GM18870 (cell line): ENCODE results near the gene EFCAB9.
"Not testable (repeated sequence)": the region's sequence is repeated elsewhere in the genome, so short reads cannot be mapped to it uniquely, and the experiment has no call there.

Experiments used
- ATAC-seq: cut with Tn5 transposase; IDR thresholded peaks from one replicate; pipeline ENCODE4 v1.9.1; 2021; ENCODE audit warnings: moderate library complexity; ENCODE audit not compliant: unreplicated experiment

The EFCAB9 gene

GRCh38 chr5:172193872-172194271, at the start of gene EFCAB9:
EFCAB9 (plus strand) TSS chr5:172194172; CDS start chr5:172194173, 1 bp downstream.
- no peak for ATAC-seq

- ATAC-seq = no peak
These were observed 49.6 kb upstream of the EFCAB9 start for GRCh38 chr5:172144291-172144815.

- no peak for ATAC-seq
These were observed 48.8 kb upstream of the EFCAB9 start for GRCh38 chr5:172144931-172145869.

GRCh38 chr5:172145870-172146747, 47.9 kb upstream of the EFCAB9 start:
- ATAC-seq = no peak

- no peak for ATAC-seq
These were observed 47.3 kb upstream of the EFCAB9 start for GRCh38 chr5:172146748-172147092.

- no peak for ATAC-seq
These were observed 46.1 kb upstream of the EFCAB9 start for GRCh38 chr5:172147857-172148256.

- ATAC-seq = no peak
These were observed 45.6 kb upstream of the EFCAB9 start for GRCh38 chr5:172148381-172148780.

GRCh38 chr5:172149073-172149472, 44.9 kb upstream of the EFCAB9 start:
- no peak for ATAC-seq

- not testable (repeated sequence) for ATAC-seq
These were observed 44.5 kb upstream of the EFCAB9 start for GRCh38 chr5:172149481-172149880.

GRCh38 chr5:172150514-172151425, 43.2 kb upstream of the EFCAB9 start:
- ATAC-seq = peak; percentile 66

GRCh38 chr5:172151661-172152210, 42.2 kb upstream of the EFCAB9 start:
- no peak for ATAC-seq

GRCh38 chr5:172153695-172154094, 40.3 kb upstream of the EFCAB9 start:
- no peak for ATAC-seq

GRCh38 chr5:172155101-172155500, 38.9 kb upstream of the EFCAB9 start:
- not testable (repeated sequence) for ATAC-seq

- ATAC-seq = no peak
These were observed 37.4 kb upstream of the EFCAB9 start for GRCh38 chr5:172156541-172156994.

GRCh38 chr5:172159016-172159415, 35.0 kb upstream of the EFCAB9 start:
- ATAC-seq = no peak

GRCh38 chr5:172160506-172160905, 33.5 kb upstream of the EFCAB9 start:
- ATAC-seq = no peak

- ATAC-seq = no peak
These were observed 31.5 kb upstream of the EFCAB9 start for GRCh38 chr5:172162323-172162986.

GRCh38 chr5:172162987-172163343, 31.0 kb upstream of the EFCAB9 start:
- ATAC-seq = no peak

- ATAC-seq = no peak
These were observed 30.6 kb upstream of the EFCAB9 start for GRCh38 chr5:172163346-172163745.
